GM19035 (cell line): ENCODE results near the gene AREL1.

Experiments
- ATAC-seq: cut with Tn5 transposase; IDR thresholded peaks from one replicate; pipeline ENCODE4 v1.9.1; 2021; ENCODE audit not compliant: unreplicated experiment

Gene AREL1

GRCh38 chr14:74637178-74637550, 75.7 kb downstream of the AREL1 start:
- no peak for ATAC-seq

- no peak for ATAC-seq
These were observed 76.3 kb downstream of the AREL1 start for GRCh38 chr14:74636424-74637177.

- ATAC-seq = no peak
These were observed 77.0 kb downstream of the AREL1 start for GRCh38 chr14:74635847-74636246.

GRCh38 chr14:74634964-74635363, 77.9 kb downstream of the AREL1 start:
- ATAC-seq = no peak

GRCh38 chr14:74634481-74634880, 78.4 kb downstream of the AREL1 start:
- no peak for ATAC-seq

GRCh38 chr14:74630881-74631690, 81.8 kb downstream of the AREL1 start:
- ATAC-seq = no peak

- no peak for ATAC-seq
These were observed 84.5 kb downstream of the AREL1 start for GRCh38 chr14:74628418-74628817.

GRCh38 chr14:74627076-74627475, 85.8 kb downstream of the AREL1 start:
- ATAC-seq = no peak

- no peak for ATAC-seq
These were observed 90.6 kb downstream of the AREL1 start for GRCh38 chr14:74622257-74622656.

- ATAC-seq = no peak
These were observed 91.3 kb downstream of the AREL1 start for GRCh38 chr14:74621556-74621955.

- ATAC-seq = no peak
These were observed 92.0 kb downstream of the AREL1 start for GRCh38 chr14:74620923-74621322.

- ATAC-seq = no peak
These were observed 92.4 kb downstream of the AREL1 start for GRCh38 chr14:74620497-74620921.

- ATAC-seq = no peak
These were observed 93.2 kb downstream of the AREL1 start for GRCh38 chr14:74619672-74620131.

- ATAC-seq = no peak
These were observed 94.6 kb downstream of the AREL1 start for GRCh38 chr14:74618078-74618952.

- no peak for ATAC-seq
These were observed 95.7 kb downstream of the AREL1 start for GRCh38 chr14:74616996-74617700.

GRCh38 chr14:74616507-74616906, 96.4 kb downstream of the AREL1 start:
- ATAC-seq = no peak

GRCh38 chr14:74615735-74616134, 97.1 kb downstream of the AREL1 start:
- no peak for ATAC-seq

GRCh38 chr14:74614508-74615495, 98.1 kb downstream of the AREL1 start:
- no peak for ATAC-seq

- ATAC-seq = no peak
These were observed 99.5 kb downstream of the AREL1 start for GRCh38 chr14:74613211-74613914.
